Heart right ventricle (tissue), 16 donors: ENCODE data around the gene KLHL10. TPM values are rescaled to one million over a fixed set of nuclear protein-coding genes. Genes with fewer than 3 reads are reported as not detected.

Source experiments
- ATAC-seq, 8 donors: fragments of 200-7000 bp; cut with Tn5 transposase; one replicate each; pipeline ENCODE4 v1.9.1; 2020; ENCODE audit warnings: mild to moderate bottlenecking in 8 of 8, moderate library complexity in 8 of 8, moderate number of reproducible peaks in 1 of 8
- DNase-seq, 2 donors: peaks; one replicate each; pipeline ENCODE4 v3.0.0-alpha.2; 2020
- H3K27ac ChIP-seq, 10 donors: fragments of 200-600 bp; sonication (generic) in 2 of 10; one replicate each; pipeline versions ENCODE4 v1.5.0 to v1.8.0; 2020 to 2022; ENCODE audit warnings: mild to moderate bottlenecking in 3 of 10
- H3K27me3 ChIP-seq, 7 donors: fragments of 200-600 bp; one replicate each; pipeline ENCODE4 v1.8.0; 2021 to 2022; ENCODE audit warnings: mild to moderate bottlenecking in 2 of 7
- H3K36me3 ChIP-seq, 9 donors: fragments of 200-600 bp; sonication (generic) in 1 of 9; one replicate each; pipeline versions ENCODE4 v1.5.0 to v1.8.0; 2020 to 2022; ENCODE audit warnings: mild to moderate bottlenecking in 2 of 9
- H3K4me1 ChIP-seq, 9 donors: fragments of 200-600 bp; sonication (generic) in 1 of 9; one replicate each; pipeline versions ENCODE4 v1.5.0 to v1.8.0; 2020 to 2022; ENCODE audit warnings: mild to moderate bottlenecking in 4 of 9
- H3K4me3 ChIP-seq, 10 donors: fragments of 200-600 bp; sonication (generic) in 2 of 10; one replicate each; pipeline versions ENCODE4 v1.5.0 to v1.8.0; 2020 to 2022; ENCODE audit warnings: mild to moderate bottlenecking in 7 of 10, moderate library complexity in 2 of 10
- H3K9me3 ChIP-seq, 11 donors: fragments of 200-600 bp in 10 of 11; sonication (generic) in 2 of 11; one replicate each; pipeline versions ENCODE4 v1.5.0 to v1.8.0; 2013 to 2022; ENCODE audit warnings: mild to moderate bottlenecking in 2 of 11, control low read depth in 1 of 11, moderate library complexity in 1 of 11
- CTCF ChIP-seq, 9 donors: fragments of 200-600 bp; sonication (generic) in 2 of 9; IDR thresholded peaks; one replicate each; pipeline versions ENCODE4 v1.5.0 to v1.8.0; 2021 to 2022; ENCODE audit warnings: antibody characterized with exemption in 9 of 9, mild to moderate bottlenecking in 5 of 9, moderate library complexity in 1 of 9
- WGBS, 2 donors: extraction: QIAGEN DNeasy Blood & Tissue Kit; methylation state at CpG; one replicate each; pipeline ENCODE4 v1.1.7; 2013; ENCODE audit warnings: inconsistent platforms in 1 of 2; 5-methylcytosine and 5-hydroxymethylcytosine counted together
- intact Hi-C, 10 donors: fragments of 100-400 bp; cut with DNase I; formaldehyde crosslinking; loops; one replicate each; pipeline versions ENCODE4 v1.11.1 to v1.14.2; 2022
- polyA plus RNA-seq, 2 donors: library from polyadenylated mRNA; stranded (reverse); fragments of 200-250 nt; gene quantifications; one replicate each; pipeline ENCODE4 v1.2.3, GENCODE V29; 2013
- total RNA-seq, 10 donors: library from RNA; stranded (reverse); fragmentation: NEBNext Ultra II Directional in 3 of 10; extraction: Animal tissue kit (Norgen Biotek cat#: 25700) in 3 of 10; gene quantifications; one replicate each; pipeline versions ENCODE4 v1.2.1 to v1.2.4, GENCODE V29; 2021 to 2023
- donor health status: Arrhythmogenic right ventricular cardiomyopathy.
- donor health status: ischemic (EF 13 %, LVEDD 7.1; RV severe dilation, severe dysfunction).
- donor health status: healthy with polysubstance abuse.
- donor health status: DM: no; HTN: yes; CAD: no.
- donor health status: DM: no; HTN: no; CAD: no.
- donor health status: ischemic (EF 25% LVEDD 6.9; RV normal size, moderate dysfunction).
- donor health status: ischemic (EF 25% LVEDD 5.7; RV mildly dilated, moderate dysfunction).
- donor health status: healthy.
- donor health status: DM: yes; HTN: yes; CAD: no.
- donor health status: Ischemic cardiomyopathy.
- donor health status: ischemic (EF 35%, LVEDD 5.7; RV mildly dilated, moderate dysfunction).
- donor health status: nonischemic (EF 11% LVEDD 7.7; RV severe dilation, severe dysfunction).
- donor health status: DM: yes; HTN: yes; CAD: no.
- donor health status: PGD.
- donor health status: ischemic (EF 29% LVEDD 5.4; RV normal size, mild dysfunction).
- donor health status: nonischemic (EF 23%, LVEDD 6.1; RV moderate dilation, normal function).

Gene KLHL10
- total and polyA plus RNA-seq, 12 donors, result 0.01 to 0.25 (median 0.16) TPM; not detected in 7

- Histone ChIP-seq H3K27ac (peak within 1 kb of the TSS; percentile 17 to 82 (median 74)), H3K27me3 (peaks cover 0 to 32% (median 0%) of the 10 kb centered on the region in 7 donors), H3K4me1 (peaks cover 6 to 35% (median 31%) of the 10 kb centered on the region in 9 donors), H3K9me3 (no peaks in the 10 kb centered on the region), H3K36me3 (peaks cover 0 to 5% (median 0%) of the 10 kb centered on the region in 9 donors), H3K4me3 (peak within 1 kb of the TSS; percentile 38 to 97 (median 74))
- 5 to 8% methylated on average over 35 of the region's 35 CpGs for WGBS, 2 donors
- TF ChIP-seq CTCF (IDR thresholded peaks at IDR 0.05), result no peak
- intact Hi-C loops, result loop anchor here in 1 of 10 donors (5.0 kb wide), 1 partner anchor 40 kb away; no protein-coding TSS in a partner anchor
- DNase-seq, result peak; percentile 64 to 76
- peak; percentile 49 to 82 (median 71) for ATAC-seq
Measured at GRCh38 chr17:41812381-41813151, 25.1 kb upstream of the KLHL10 start, which contains the start of gene FKBP10. Gene FKBP10, plus strand, starts transcription at chr17:41813004. Its CDS starts 31 bp downstream, at chr17:41813035.

GRCh38 chr17:41813152-41813680 lies 24.4 kb upstream of the KLHL10 start:
- no peaks in the 10 kb centered on the region for H3K9me3 ChIP-seq
- intact Hi-C loops, result loop anchor here in 1 of 10 donors (5.0 kb wide), 1 partner anchor 41 kb away; no protein-coding TSS in a partner anchor
- H3K36me3 ChIP-seq, result peaks cover 0 to 5% (median 0%) of the 10 kb centered on the region in 9 donors
- H3K4me3 ChIP-seq, result peak overlapping the region; percentile 38 to 97 (median 74)
- H3K27me3 ChIP-seq, result peaks cover 0 to 32% (median 0%) of the 10 kb centered on the region in 7 donors
- peaks cover 6 to 35% (median 31%) of the 10 kb centered on the region in 9 donors for H3K4me1 ChIP-seq
- no peak for TF ChIP-seq CTCF (IDR thresholded peaks at IDR 0.05)
- H3K27ac ChIP-seq, result peak overlapping the region in 9 of 10 donors; percentile 47 to 82 (median 74)
- ATAC-seq, result no peak
- WGBS, 2 donors, result 30 to 31% methylated on average over 12 of the region's 12 CpGs
- no peak for DNase-seq

- Histone ChIP-seq H3K4me1 (peaks cover 6 to 35% (median 31%) of the 10 kb centered on the region in 9 donors), H3K27me3 (peaks cover 0 to 32% (median 0%) of the 10 kb centered on the region in 7 donors), H3K4me3 (peak overlapping the region in 8 of 10 donors; percentile 65 to 97 (median 77)), H3K27ac (peak overlapping the region in 5 of 10 donors; percentile 64 to 82 (median 75)), H3K36me3 (peaks cover 0 to 8% (median 0%) of the 10 kb centered on the region in 9 donors), H3K9me3 (no peaks in the 10 kb centered on the region)
- no peak for DNase-seq
- 58 to 75% methylated on average over 9 of the region's 9 CpGs for WGBS, 2 donors
- ATAC-seq, result no peak
- TF ChIP-seq CTCF (IDR thresholded peaks at IDR 0.05), result no peak
- intact Hi-C loops, result loop anchor here in 1 of 10 donors (5.0 kb wide), 1 partner anchor 41 kb away; no protein-coding TSS in a partner anchor
Measured at GRCh38 chr17:41813699-41814124, 23.9 kb upstream of the KLHL10 start.

- H3K36me3 ChIP-seq, result peaks cover 0 to 8% (median 0%) of the 10 kb centered on the region in 9 donors
- no peak for TF ChIP-seq CTCF (IDR thresholded peaks at IDR 0.05)
- peaks cover 6 to 35% (median 31%) of the 10 kb centered on the region in 9 donors for H3K4me1 ChIP-seq
- H3K9me3 ChIP-seq, result no peaks in the 10 kb centered on the region
- WGBS, 2 donors, result 28 to 42% methylated on average over 1 of the region's 1 CpG
- intact Hi-C loops, result loop anchor here in 1 of 10 donors (5.0 kb wide), 1 partner anchor 42 kb away; no protein-coding TSS in a partner anchor
- H3K27me3 ChIP-seq, result peaks cover 0 to 32% (median 0%) of the 10 kb centered on the region in 7 donors
- peak overlapping the region in 2 of 10 donors; percentile 75 to 80 for H3K4me3 ChIP-seq
- ATAC-seq (no peak), DNase-seq (no peak)
- H3K27ac ChIP-seq, result peak overlapping the region in 3 of 10 donors; percentile 64 to 82 (median 74)
Measured at GRCh38 chr17:41814195-41814594, 23.4 kb upstream of the KLHL10 start.
